ENCODE measurements around the gene ILRUN. TPM values are rescaled to one million over a fixed set of nuclear protein-coding genes. Genes with fewer than 3 reads are reported as not detected.
"Not testable (repeated sequence)": the region's sequence is repeated elsewhere in the genome, so short reads cannot be mapped to it uniquely, and the experiment has no call there.

ILRUN gene
- total and polyA plus RNA-seq, 7 donors = 89.4 to 312 (median 175) TPM

GRCh38 chr6:34676140-34676539, 20.4 kb downstream of the ILRUN start:
- H3K36me3 ChIP-seq (ENCODE audit: insufficient read depth in 1 of 2, low read depth in 1 of 2) = no peaks in the 10 kb centered on the region
- TF ChIP-seq CTCF (IDR thresholded peaks at IDR 0.05) = no peak
- H3K27me3 ChIP-seq (ENCODE audit: insufficient read depth in 3 of 3, low read length in 2 of 3) = no peaks in the 10 kb centered on the region
- no peaks in the 10 kb centered on the region for H3K9me3 ChIP-seq
- peaks cover 55% of the 10 kb centered on the region for H3K4me1 ChIP-seq
- ATAC-seq (no peak), DNase-seq (no peak)
- H3K27ac ChIP-seq = no peak overlapping the region
- intact Hi-C loops (cut with DNase I) = no loop called here
- no peak overlapping the region for H3K4me3 ChIP-seq

GRCh38 chr6:34674930-34675329, 21.6 kb downstream of the ILRUN start:
- ATAC-seq; H3K27ac ChIP-seq; H3K4me3 ChIP-seq; intact Hi-C loops (cut with DNase I); H3K9me3 ChIP-seq; DNase-seq; H3K36me3 ChIP-seq (ENCODE audit: insufficient read depth in 1 of 2, low read depth in 1 of 2); H3K27me3 ChIP-seq (ENCODE audit: insufficient read depth in 3 of 3, low read length in 2 of 3): not testable (repeated sequence)
- WGBS, 3 donors = 94 to 96% (median 96%) methylated on average over 9 of the region's 9 CpGs
- peaks cover 43% of the 10 kb centered on the region for H3K4me1 ChIP-seq

GRCh38 chr6:34674268-34674639, 22.3 kb downstream of the ILRUN start:
- peak overlapping the region; percentile 15 for H3K27ac ChIP-seq
- H3K9me3 ChIP-seq = no peaks in the 10 kb centered on the region
- no peak for TF ChIP-seq CTCF (IDR thresholded peaks at IDR 0.05)
- intact Hi-C loops (cut with DNase I) = no loop called here
- no peaks in the 10 kb centered on the region for H3K36me3 ChIP-seq (ENCODE audit: insufficient read depth in 1 of 2, low read depth in 1 of 2)
- H3K4me1 ChIP-seq = peaks cover 36% of the 10 kb centered on the region
- WGBS, 3 donors = 97 to 98% (median 97%) methylated on average over 5 of the region's 5 CpGs
- DNase-seq (no peak), ATAC-seq (no peak)
- H3K27me3 ChIP-seq (ENCODE audit: insufficient read depth in 3 of 3, low read length in 2 of 3) = no peaks in the 10 kb centered on the region
- no peak overlapping the region for H3K4me3 ChIP-seq

GRCh38 chr6:34673064-34673463, 23.5 kb downstream of the ILRUN start:
- DNase-seq (no peak), ATAC-seq (no peak)
- no peaks in the 10 kb centered on the region for H3K27me3 ChIP-seq (ENCODE audit: insufficient read depth in 3 of 3, low read length in 2 of 3)
- 10 to 27% (median 11%) methylated on average over 1 of the region's 1 CpG for WGBS, 3 donors
- intact Hi-C loops (cut with DNase I) = no loop called here
- no peak overlapping the region for H3K4me3 ChIP-seq
- peak overlapping the region; percentile 54 for H3K27ac ChIP-seq
- peaks cover 32% of the 10 kb centered on the region for H3K4me1 ChIP-seq
- TF ChIP-seq CTCF (IDR thresholded peaks at IDR 0.05) = no peak
- no peaks in the 10 kb centered on the region for H3K36me3 ChIP-seq (ENCODE audit: insufficient read depth in 1 of 2, low read depth in 1 of 2)
- H3K9me3 ChIP-seq = no peaks in the 10 kb centered on the region

- Histone ChIP-seq H3K4me3 (no peak overlapping the region), H3K36me3 (ENCODE audit: insufficient read depth in 1 of 2, low read depth in 1 of 2) (no peaks in the 10 kb centered on the region), H3K4me1 (peaks cover 32% of the 10 kb centered on the region), H3K27ac (peak overlapping the region; percentile 7), H3K27me3 (ENCODE audit: insufficient read depth in 3 of 3, low read length in 2 of 3) (no peaks in the 10 kb centered on the region), H3K9me3 (no peaks in the 10 kb centered on the region)
- intact Hi-C loops (cut with DNase I) = no loop called here
- ATAC-seq (no peak), DNase-seq (no peak)
- TF ChIP-seq CTCF (IDR thresholded peaks at IDR 0.05) = no peak
- WGBS, 3 donors = 61 to 73% (median 67%) methylated on average over 3 of the region's 3 CpGs
Observed at GRCh38 chr6:34672657-34673043, 23.9 kb downstream of the ILRUN start.

All from psoas muscle (tissue), 8 donors.